NT2/D1 (cell line): ENCODE measurements around the gene WDSUB1.

Experiments used
- SUZ12 ChIP-seq: IDR thresholded peaks from 2 replicates; pipeline ENCODE4 v1.6.1; 2011; ENCODE audit not compliant: insufficient read length, insufficient read depth; ENCODE audit errors: extremely low read depth
- YY1 ChIP-seq: IDR thresholded peaks from 2 replicates; pipeline ENCODE4 v1.6.1; 2011; ENCODE audit not compliant: insufficient read length, insufficient read depth

DNA sequence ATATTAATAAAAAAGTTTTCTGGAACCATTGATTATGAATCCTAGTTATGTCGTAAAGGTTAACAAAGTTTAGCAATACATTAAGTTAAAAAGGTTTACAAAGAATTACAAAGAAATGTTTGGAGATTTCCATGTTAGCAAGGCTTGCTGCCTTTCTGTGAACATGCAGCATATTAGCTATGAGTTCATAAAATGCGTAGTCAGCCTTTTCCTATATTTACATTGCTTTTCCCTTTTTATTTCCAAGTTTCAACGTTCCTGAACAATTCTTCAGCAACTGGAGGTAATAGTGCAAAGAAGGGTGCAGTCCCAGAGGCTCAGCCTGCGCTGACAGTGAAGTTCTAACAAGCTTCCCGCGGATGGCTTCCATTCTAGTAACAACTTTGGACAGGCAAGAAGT, 51.6 kb downstream of the WDSUB1 start:
- TF ChIP-seq SUZ12 = no peak
- TF ChIP-seq YY1 = no peak
